ENCODE data around the gene PSMG3.

GRCh38 chr7:1552200-1552599 is 17.6 kb downstream of the PSMG3 start:
- TF ChIP-seq EZH2 (IDR thresholded peaks at IDR 0.05) = no peak
- no peak for TF ChIP-seq FOXP2 (optimal IDR thresholded peaks at IDR 0.05; ENCODE audit: control extremely low read depth, extremely low read length, insufficient read depth)
- no peak for TF ChIP-seq POLR2AphosphoS5 (IDR thresholded peaks at IDR 0.05; ENCODE audit: borderline replicate concordance, low read depth, low read length)

Measured in SK-N-MC (cell line).